ENCODE data around the gene TEDC2.
"Not testable (repeated sequence)": the region's sequence is repeated elsewhere in the genome, so short reads cannot be mapped to it uniquely, and the experiment has no call there.

TEDC2 gene

GRCh38 chr16:2429034-2429770 lies 30.7 kb upstream of the TEDC2 start, which contains the start of gene CCNF:
Gene CCNF (plus strand): TSS chr16:2429447. CDS start chr16:2429482, 35 bp downstream.
- peak; percentile 79 for DNase-seq (ENCODE audit: extremely low read depth, low read depth)
- no peak for TF ChIP-seq CTCF (IDR thresholded peaks at IDR 0.05; ENCODE audit: low read depth, low read length, missing control alignments)
- H3K4me3 ChIP-seq (replicated peaks; ENCODE audit: low read depth, low read length): peak within 1 kb of the TSS; percentile 91

- H3K4me3 ChIP-seq (replicated peaks; ENCODE audit: low read depth, low read length): peak overlapping the region; percentile 91
- no peak for DNase-seq (ENCODE audit: extremely low read depth, low read depth)
- no peak for TF ChIP-seq CTCF (IDR thresholded peaks at IDR 0.05; ENCODE audit: low read depth, low read length, missing control alignments)
These were observed 29.9 kb upstream of the TEDC2 start for GRCh38 chr16:2429771-2430663.

DNA sequence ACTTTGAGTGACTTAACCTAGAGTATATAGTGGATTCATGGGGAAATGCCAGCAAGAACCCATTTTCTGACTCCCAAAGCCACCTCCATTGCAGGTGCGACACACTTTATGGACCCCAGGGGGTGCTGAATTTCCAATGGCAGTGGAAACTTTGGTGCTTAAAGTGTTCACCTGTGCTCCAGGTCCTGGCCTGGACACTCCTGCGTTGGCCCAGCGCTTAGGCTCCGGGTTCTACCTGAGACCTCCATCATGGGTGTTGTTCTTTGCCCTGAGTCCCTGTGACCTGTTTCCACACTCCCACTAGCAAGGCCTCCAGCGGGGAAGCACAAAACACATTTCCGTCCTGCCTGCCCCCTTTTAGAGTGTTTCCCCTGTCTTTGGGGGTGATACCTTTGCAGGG lies 27.6 kb upstream of the TEDC2 start:
- no peak for DNase-seq (ENCODE audit: extremely low read depth, low read depth)
- H3K4me3 ChIP-seq (replicated peaks; ENCODE audit: low read depth, low read length): no peak overlapping the region
- TF ChIP-seq CTCF (IDR thresholded peaks at IDR 0.05; ENCODE audit: low read depth, low read length, missing control alignments): no peak

DNA sequence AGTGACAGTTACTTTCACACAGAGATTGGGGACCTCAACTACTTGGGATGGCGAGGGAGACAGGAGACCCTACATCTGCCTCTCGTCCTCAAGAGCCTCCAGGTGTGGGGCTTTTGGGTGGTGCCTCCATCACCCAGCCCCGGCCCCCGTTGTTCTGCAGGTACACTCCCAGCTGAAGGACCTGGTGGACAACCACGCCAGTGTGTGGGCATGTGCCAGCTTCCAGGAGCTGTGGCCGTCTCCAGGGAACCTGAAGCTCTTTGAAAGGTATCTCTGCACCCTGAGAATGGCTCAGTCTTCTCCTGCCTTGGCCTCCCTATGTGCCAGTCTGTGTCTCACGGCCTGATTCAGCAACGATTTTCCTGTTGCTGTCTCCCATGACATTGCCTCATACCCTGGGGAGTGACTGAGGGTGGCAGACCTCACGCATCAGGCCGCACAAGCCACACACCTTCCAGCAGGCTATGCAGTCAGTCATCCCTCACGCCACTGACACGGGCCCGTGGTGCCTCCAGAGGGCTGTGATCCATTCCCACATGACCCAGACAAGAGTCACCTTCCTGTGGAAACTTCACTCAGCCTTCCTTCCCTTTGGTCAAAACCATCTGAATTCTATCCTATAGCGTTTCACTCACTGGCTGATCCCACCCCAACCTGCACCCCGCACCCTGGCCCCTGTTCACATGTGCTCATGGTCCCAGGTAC lies 27.0 kb upstream of the TEDC2 start:
- DNase-seq (ENCODE audit: extremely low read depth, low read depth): no peak

GRCh38 chr16:2435236-2435635 lies 24.7 kb upstream of the TEDC2 start:
- not testable (repeated sequence) for DNase-seq (ENCODE audit: extremely low read depth, low read depth); H3K4me3 ChIP-seq (replicated peaks; ENCODE audit: low read depth, low read length)

More for the DNA sequence above, 27.0 kb upstream of the TEDC2 start:
- H3K4me3 ChIP-seq (replicated peaks; ENCODE audit: low read depth, low read length): no peak overlapping the region
- TF ChIP-seq CTCF (IDR thresholded peaks at IDR 0.05; ENCODE audit: low read depth, low read length, missing control alignments): no peak

DNA sequence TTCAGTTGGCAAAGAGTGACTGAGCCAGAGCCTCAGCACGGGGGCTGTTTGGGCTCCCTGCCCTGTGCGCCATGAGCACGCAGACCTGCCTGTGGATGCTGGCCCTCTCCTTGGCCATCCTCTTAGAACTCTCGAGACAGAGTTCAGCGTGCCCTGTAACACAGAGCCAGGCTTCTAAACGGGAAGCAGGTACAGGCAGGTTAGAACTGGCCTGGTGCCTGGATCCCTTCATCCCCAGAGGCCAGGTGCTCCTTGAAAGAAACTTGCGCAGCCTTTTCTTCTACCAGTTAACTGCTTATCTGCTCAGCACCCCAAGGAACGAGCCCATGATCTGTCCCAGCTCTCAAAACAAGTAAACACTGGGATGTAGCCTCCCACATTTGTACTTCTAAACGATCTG lies 23.8 kb upstream of the TEDC2 start:
- no peak overlapping the region for H3K4me3 ChIP-seq (replicated peaks; ENCODE audit: low read depth, low read length)
- TF ChIP-seq CTCF (IDR thresholded peaks at IDR 0.05; ENCODE audit: low read depth, low read length, missing control alignments): no peak
- no peak for DNase-seq (ENCODE audit: extremely low read depth, low read depth)
